Right renal pelvis (tissue), 4 donors: ENCODE results near the gene LPP. TPM values are rescaled to one million over a fixed set of nuclear protein-coding genes. Genes with fewer than 3 reads are reported as not detected.

Experiments used
- DNase-seq, 4 donors: peaks; one replicate each; pipeline ENCODE4 v3.0.0-alpha.2; 2013; ENCODE audit warnings: low read depth in 4 of 4, low spot score in 3 of 4, missing footprints in 1 of 4
- polyA plus RNA-seq, 4 donors: library from polyadenylated mRNA; unstranded; fragments of 120-200 nt; gene quantifications; one replicate each; pipeline ENCODE4 v1.2.1, GENCODE V29; 2013; ENCODE audit not compliant: insufficient read length in 4 of 4

LPP gene
- polyA plus RNA-seq, 4 donors: 24.5 to 29.6 (median 25.6) TPM

GRCh38 chr3:188267790-188268335, 113.9 kb downstream of the LPP start:
- DNase-seq: no peak

- DNase-seq: no peak
Observed at GRCh38 chr3:188268336-188268735, 114.4 kb downstream of the LPP start.

- no peak for DNase-seq
Observed at GRCh38 chr3:188269040-188269439, 115.1 kb downstream of the LPP start.

GRCh38 chr3:188270423-188270972, 116.5 kb downstream of the LPP start:
- DNase-seq: no peak

- DNase-seq: no peak
Observed at GRCh38 chr3:188271226-188271914, 117.4 kb downstream of the LPP start.

GRCh38 chr3:188272481-188273372, 118.8 kb downstream of the LPP start:
- DNase-seq: no peak

GRCh38 chr3:188274249-188274915, 120.4 kb downstream of the LPP start:
- no peak for DNase-seq

GRCh38 chr3:188276375-188276774, 122.4 kb downstream of the LPP start:
- DNase-seq: no peak

- no peak for DNase-seq
Observed at GRCh38 chr3:188278717-188279324, 124.9 kb downstream of the LPP start.

- no peak for DNase-seq
Observed at GRCh38 chr3:188279502-188280335, 125.8 kb downstream of the LPP start.

GRCh38 chr3:188280627-188281026, 126.7 kb downstream of the LPP start:
- no peak for DNase-seq

- DNase-seq: no peak
Observed at GRCh38 chr3:188282871-188283270, 128.9 kb downstream of the LPP start.

- no peak for DNase-seq
Observed at GRCh38 chr3:188283347-188283746, 129.4 kb downstream of the LPP start.

GRCh38 chr3:188284455-188285212, 130.7 kb downstream of the LPP start:
- no peak for DNase-seq

GRCh38 chr3:188286087-188286513, 132.1 kb downstream of the LPP start:
- no peak for DNase-seq

GRCh38 chr3:188287339-188287738, 133.4 kb downstream of the LPP start:
- no peak for DNase-seq

GRCh38 chr3:188287762-188288505, 134.0 kb downstream of the LPP start:
- DNase-seq: no peak

GRCh38 chr3:188292251-188292650, 138.3 kb downstream of the LPP start:
- no peak for DNase-seq
